NCI-H2196 (cell line): Measurements from ENCODE around the gene NDUFV1.

Experiments used
- DNase-seq: peaks from one replicate; lab custom pipeline; 2025; ENCODE audit not compliant: unreplicated experiment; lab: John Stamatoyannopoulos, UW

Gene NDUFV1

GRCh38 chr11:67639438-67639859 is 32.7 kb downstream of the NDUFV1 start, which contains the start of gene TBX10:
TSS of gene TBX10 (minus strand) at chr11:67639763. CDS start at chr11:67639472, 291 bp downstream.
- DNase-seq, result no peak

- DNase-seq, result peak; percentile 67
Observed at GRCh38 chr11:67640021-67640757, 33.5 kb downstream of the NDUFV1 start.

GRCh38 chr11:67640758-67641337 is 34.1 kb downstream of the NDUFV1 start:
- no peak for DNase-seq

DNA sequence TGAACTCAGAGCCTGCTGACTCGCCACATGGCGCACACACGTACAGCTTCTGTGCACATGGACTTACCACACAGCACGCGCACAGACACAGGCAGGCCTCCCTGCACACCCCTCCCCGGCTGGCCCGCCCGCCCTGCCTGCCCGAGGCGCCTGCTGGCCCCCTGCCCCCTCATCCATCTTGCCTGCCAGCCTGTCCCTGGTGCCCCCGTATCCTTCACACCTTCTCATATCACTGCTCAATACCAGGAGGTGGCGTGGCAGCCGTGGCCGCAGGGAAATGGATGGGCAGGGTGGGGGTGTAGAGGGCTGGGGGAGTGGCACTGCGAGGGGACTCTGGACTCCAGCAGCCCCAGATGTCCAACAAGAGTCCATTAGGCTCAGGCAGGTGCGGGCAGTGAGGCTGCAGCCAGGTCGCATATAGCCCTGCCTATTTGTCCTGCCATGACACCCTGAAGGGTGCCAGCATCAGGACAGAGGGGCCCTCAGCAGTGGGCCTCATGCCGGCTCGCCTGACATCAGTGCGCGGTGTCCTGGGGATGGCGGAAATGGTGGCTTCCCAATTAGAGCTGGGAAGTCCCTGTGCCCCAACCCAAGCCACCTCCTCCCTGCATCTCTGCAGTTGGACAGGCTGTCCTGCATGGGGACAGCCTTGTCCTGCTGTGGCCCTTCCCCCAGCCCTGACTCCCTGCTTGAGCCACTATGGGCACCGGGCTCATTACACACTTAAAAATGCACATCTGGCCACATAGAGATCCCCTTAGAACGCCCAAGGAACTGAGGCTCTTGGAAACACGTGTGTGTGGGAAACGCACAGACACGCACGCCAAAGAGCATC is 34.8 kb downstream of the NDUFV1 start:
- no peak for DNase-seq

- DNase-seq, result no peak
Observed at GRCh38 chr11:67642173-67643120, 35.7 kb downstream of the NDUFV1 start.

GRCh38 chr11:67644042-67644441 is 37.3 kb downstream of the NDUFV1 start:
- no peak for DNase-seq

DNA sequence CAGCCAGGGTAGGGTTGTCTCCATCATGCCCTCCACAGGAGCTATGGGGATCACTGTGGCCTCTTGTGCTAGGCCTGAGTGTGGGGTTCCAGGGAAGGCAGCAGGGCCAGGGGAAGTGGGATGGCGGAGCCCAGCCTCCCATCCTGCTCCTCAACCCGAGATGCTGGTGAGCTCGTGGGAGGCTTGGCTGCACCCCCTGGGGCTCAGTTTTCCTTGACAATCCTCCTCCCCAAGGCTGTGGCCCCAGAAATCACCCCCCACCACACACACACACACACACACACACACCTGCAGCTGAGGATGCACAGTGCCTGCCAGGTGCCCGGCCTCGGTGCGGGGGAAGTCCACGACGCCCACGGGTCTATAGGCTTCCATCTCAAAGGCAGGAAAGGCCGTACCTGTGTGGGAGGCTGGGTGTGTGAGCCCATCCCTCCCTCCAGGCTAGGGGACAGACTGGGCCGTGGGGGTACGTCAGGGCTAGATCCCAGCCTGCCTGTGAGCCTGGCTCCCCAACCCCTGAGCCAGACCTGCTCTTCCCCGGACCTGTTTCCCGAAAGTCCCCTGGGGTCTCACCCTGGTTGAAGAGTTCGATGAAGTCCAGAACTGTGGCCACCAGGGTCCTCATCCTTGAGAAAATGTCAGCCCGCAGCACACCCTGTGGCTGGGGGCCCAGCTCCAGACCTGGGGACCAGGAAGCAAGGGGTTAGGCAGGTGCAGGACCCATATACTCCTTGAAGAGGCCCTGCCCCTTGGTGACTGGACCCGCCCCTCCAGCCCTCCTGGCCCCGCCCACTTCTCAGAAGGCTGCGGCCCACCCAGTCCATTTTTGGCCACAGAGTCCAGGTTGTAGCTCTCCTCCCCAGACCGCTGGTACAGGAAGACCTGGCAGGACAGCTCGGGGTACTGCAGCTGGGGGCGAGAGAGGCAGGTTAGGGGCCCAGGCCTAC is 38.0 kb downstream of the NDUFV1 start:
- no peak for DNase-seq

DNA sequence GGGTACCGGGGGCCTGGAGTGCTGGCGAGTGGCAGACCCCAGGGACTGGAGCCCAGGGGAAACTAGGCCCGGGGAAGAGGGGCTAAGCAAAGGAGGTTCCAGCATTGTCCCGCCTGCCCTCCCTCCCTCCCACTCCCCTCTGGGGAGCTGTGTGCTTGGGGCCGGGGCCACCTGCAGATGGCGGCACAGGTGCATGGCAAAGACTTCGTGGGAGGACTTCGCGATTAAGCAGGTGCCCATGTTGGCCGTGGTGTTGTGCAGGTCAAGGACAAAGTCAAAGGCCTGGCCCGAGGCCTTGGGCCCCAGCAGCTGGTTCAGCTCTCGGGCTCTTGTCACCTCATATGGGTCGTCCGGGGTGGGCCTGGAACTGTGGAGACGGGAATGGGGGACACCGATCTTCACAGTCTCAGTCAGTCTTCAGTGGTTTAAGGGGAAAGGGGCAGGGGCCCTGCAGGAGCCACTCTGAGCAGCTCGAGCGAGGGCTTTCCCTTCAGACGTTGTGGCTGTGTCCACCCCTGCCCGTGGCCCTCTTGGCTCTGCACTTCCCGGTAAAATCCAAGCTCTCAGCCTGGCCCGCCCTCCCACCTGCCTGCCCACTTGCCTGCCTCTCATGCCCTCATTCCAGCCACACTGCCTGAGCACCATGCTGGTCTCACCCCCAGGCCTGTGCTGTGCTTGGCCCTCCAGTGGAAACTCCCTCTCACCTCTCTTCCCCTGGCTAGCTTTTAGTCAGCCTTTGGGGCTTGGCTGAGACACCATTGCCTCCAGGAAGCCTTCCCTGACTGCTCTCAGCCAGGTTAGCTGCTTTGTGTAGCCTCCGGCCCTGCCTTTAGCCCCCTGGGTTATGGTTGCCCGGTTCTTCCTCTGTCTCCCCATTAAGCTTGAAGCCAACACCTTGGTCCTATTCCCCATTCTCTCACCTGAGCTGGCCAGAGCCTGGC is 39.1 kb downstream of the NDUFV1 start:
- DNase-seq, result peak; percentile 7

- no peak for DNase-seq
Observed at GRCh38 chr11:67646535-67647336, 40.0 kb downstream of the NDUFV1 start.

- no peak for DNase-seq
Observed at GRCh38 chr11:67647471-67647870, 40.7 kb downstream of the NDUFV1 start.

DNA sequence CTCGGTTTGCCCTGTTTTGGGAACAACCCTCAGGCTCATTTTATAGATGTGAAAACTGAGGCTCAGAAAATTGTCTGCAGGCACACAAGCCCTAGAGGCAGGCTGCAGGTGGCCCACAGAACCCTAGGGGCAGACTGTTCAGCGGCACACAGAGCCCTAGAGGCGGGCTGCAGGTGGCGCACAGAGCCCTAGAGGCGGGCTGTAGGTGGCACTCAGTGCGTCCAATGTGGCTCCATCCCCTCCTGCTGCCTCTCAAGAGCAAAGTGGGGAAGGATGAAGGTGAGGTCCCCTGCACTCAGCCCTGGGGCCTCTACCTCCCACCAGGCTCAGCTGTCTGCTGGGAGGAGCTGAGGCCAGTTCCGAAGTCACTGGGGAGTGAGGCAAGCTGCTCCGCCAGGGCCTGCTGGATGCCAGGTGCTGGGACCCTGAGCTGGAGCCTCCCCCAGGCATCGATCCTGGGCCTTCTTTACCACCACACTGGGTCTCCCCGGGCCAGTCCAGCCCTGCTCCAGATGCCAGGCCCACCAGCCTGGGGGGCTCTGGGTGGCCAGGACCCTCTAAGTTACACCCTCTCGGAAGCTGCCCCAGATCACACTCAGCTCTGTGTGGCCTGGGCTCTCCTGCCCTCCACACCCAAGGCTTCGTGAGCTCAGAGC is 41.5 kb downstream of the NDUFV1 start:
- DNase-seq, result no peak

DNA sequence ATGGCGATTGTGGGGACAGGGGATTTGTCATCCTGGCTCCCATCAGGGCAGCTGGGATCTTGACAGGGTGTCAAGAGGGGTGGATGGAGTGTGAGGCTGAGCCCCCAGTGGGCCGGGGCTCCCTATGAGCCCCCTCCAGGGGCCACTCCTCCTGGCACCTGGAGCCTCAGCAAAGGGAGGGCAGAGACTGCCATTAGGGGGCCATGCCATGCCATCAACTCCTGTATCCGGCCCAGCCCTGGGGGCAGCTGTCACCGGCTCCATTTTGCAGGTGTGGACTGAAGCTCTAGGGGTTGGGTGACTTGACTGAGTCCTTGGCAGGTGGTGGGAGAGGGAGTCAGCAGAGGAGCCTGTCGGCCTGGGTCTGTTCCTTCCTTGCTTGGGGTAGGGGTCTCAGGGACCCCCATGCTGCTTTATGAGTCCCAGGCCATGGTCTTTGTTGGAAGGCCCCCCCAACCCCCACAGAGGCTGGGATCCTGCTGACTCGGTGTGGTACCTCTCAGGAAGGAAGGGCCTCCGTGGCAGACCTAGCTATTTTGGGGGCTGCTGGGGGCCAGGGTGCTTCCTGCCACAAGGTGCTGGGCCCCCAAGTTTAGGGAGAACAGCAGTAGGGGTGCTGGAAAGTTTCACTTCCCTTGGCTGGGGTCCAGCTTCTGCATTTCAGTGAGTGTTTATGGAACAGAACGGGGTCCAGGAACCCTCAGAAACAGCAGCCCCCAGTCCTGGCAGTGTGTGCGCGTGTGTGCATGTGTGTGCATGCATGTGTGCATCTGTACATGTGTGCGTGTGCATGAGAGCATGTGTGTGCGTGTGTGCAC is 42.3 kb downstream of the NDUFV1 start:
- no peak for DNase-seq

DNA sequence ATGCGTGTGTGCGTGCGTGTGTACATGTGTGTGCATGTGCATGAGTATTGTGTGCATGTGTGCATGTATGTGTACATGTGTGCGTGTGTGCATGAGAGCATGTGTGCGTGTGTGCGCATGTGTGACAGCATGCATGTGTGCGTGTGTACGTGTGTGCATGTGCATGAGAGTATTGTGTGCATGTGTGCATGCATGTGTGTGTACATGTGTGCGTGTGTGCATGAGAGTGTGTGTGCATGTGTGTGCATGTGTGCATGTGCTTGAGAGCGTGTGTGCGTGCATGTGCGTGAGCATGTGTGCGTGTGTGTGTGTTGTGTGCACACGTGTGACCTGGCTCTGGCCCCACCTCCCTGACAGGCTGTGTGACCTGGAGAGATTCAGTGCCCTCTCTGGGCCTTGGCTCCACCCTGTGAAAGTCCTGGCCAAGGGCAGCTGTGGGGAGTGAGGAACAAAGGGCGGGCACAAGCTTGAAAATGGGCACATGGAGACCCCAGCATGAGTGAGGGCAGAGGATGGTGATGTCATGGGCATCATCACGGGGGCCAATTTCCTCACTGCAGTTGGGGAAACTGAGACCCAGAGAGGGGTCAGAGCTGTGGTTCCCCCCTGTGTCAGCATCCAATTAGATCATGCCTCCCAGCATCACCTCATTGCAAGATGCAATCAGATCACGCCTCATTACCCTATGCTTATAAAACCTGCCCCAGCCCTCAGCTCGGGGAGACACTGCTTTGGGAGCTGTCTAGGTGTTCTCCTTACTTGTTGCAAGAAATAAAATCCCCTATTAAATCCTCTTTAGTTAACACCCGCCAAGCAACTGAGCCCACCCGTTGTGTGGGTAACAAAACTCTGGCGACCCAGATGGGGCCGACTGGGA is 43.1 kb downstream of the NDUFV1 start:
- no peak for DNase-seq

DNA sequence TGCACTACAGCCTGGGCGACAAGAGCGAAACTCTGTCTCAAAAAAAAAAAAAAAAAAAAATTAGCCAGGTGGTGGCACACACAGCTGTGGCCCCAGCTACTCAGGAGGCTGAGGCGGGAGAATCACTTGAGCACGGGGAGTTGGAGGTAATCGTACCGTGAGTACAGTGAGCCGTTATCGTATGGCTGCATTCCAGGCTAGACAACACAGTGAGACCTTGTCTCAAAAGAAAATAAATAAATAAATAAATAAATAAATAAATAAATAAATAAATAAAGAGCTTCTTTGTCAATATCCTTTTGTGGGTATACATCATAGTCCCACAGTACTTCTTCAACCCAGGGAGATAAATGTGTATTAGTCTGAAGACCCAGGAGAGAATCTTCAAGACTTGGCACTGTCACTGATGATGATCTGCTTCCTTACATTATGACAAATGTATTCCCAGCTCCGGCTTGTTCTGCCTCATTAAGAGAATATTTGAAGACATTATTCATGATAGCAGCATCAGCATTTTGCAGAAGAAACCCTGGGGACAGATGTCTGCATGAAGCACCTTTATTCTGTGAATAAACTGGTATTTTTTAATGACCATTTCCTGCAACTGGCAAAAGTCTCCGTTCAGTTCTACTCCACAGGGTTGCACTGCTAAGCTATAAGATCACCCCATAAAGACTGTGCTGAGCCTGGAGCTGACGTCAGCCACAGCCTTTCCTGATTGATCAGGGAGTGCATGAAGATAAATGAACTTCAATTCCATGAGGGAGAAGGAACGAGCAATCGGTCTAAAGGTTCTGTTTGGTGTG is 45.4 kb downstream of the NDUFV1 start:
- no peak for DNase-seq
